Hepatocyte (in vitro differentiated cells): Measurements from ENCODE around the gene USP49. TPM values are rescaled to one million over a fixed set of nuclear protein-coding genes. Genes with fewer than 3 reads are reported as not detected.

ENCODE experiments used
- DNase-seq: peaks from one replicate; pipeline ENCODE4 v3.0.0-alpha.2; 2016; ENCODE audit warnings: low spot score
- H2AFZ ChIP-seq: fragments of 200-600 bp; sonication (generic); 2 replicates; pipeline ENCODE4 v1.6.0; 2016; ENCODE audit warnings: antibody characterized with exemption, mild to moderate bottlenecking
- H3K27ac ChIP-seq: fragments of 200-600 bp; sonication (generic); 2 replicates; pipeline ENCODE4 v1.5.1; 2016; ENCODE audit warnings: mild to moderate bottlenecking
- H3K27me3 ChIP-seq: fragments of 200-600 bp; sonication (generic); 2 replicates; pipeline ENCODE4 v1.6.1; 2016
- H3K36me3 ChIP-seq: fragments of 200-600 bp; sonication (generic); replicated peaks from 2 replicates; pipeline ENCODE4 v1.5.1; 2016; ENCODE audit warnings: low read depth; ENCODE audit not compliant: insufficient read depth
- H3K4me1 ChIP-seq: fragments of 200-600 bp; sonication (generic); 2 replicates; pipeline ENCODE4 v1.5.1; 2016; ENCODE audit warnings: mild to moderate bottlenecking, moderate library complexity; ENCODE audit not compliant: insufficient read depth
- H3K4me2 ChIP-seq: fragments of 200-600 bp; sonication (generic); 2 replicates; pipeline ENCODE4 v1.6.0; 2016
- H3K4me3 ChIP-seq: fragments of 200-600 bp; sonication (generic); 2 replicates; pipeline ENCODE4 v1.5.1; 2016; ENCODE audit warnings: mild to moderate bottlenecking
- H3K79me2 ChIP-seq: fragments of 200-600 bp; sonication (generic); 2 replicates; pipeline ENCODE4 v1.6.0; 2017; ENCODE audit warnings: mild to moderate bottlenecking
- H3K9me2 ChIP-seq: fragments of 200-600 bp; sonication (generic); replicated peaks from 2 replicates; pipeline ENCODE4 v1.6.0; 2017; ENCODE audit warnings: mild to moderate bottlenecking; ENCODE audit not compliant: insufficient read depth
- H3K9me3 ChIP-seq: fragments of 200-600 bp; sonication (generic); 2 replicates; pipeline ENCODE4 v1.5.1; 2016; ENCODE audit warnings: low read depth, mild to moderate bottlenecking
- H4K20me1 ChIP-seq: fragments of 200-600 bp; sonication (generic); 2 replicates; pipeline ENCODE4 v1.6.0; 2016; ENCODE audit warnings: mild to moderate bottlenecking; ENCODE audit not compliant: insufficient read depth, poor library complexity, severe bottlenecking
- CTCF ChIP-seq: fragments of 200-600 bp; sonication (generic); IDR thresholded peaks from 2 replicates; pipeline ENCODE4 v1.5.1; 2016; ENCODE audit warnings: antibody characterized with exemption, mild to moderate bottlenecking; ENCODE audit not compliant: poor library complexity
- EZH2 ChIP-seq: fragments of 200-600 bp; sonication (generic); IDR thresholded peaks from 2 replicates; pipeline ENCODE4 v1.6.1; 2016; ENCODE audit warnings: antibody characterized with exemption, mild to moderate bottlenecking, borderline replicate concordance
- EZH2phosphoT487 ChIP-seq: fragments of 200-600 bp; sonication (generic); IDR thresholded peaks from one replicate; pipeline ENCODE4 v1.6.1; 2018; ENCODE audit warnings: antibody characterized with exemption, mild to moderate bottlenecking, low read depth, moderate library complexity; ENCODE audit not compliant: unreplicated experiment, severe bottlenecking
- WGBS: methylation state at CpG from one replicate; pipeline ENCODE4 v1.1.6; 2016; ENCODE audit warnings: low lambda C conversion rate; ENCODE audit errors: missing lambda C conversion rate; 5-methylcytosine and 5-hydroxymethylcytosine counted together
- polyA plus RNA-seq: library from polyadenylated mRNA; unstranded; fragments of >200 nt; fragmentation: Nextera tagmentation; extraction: Ambion mirVana; gene quantifications from 2 replicates; pipeline ENCODE4 v1.2.1, GENCODE V29; 2016
- total RNA-seq: library from RNA; depleted of rRNA; stranded (reverse); fragments of >200 nt; gene quantifications from 2 replicates; pipeline ENCODE4 v1.2.3, GENCODE V29; 2014

The USP49 gene
- total and polyA plus RNA-seq, 2 experiments from 2014 or later = 1.0 to 2.4 TPM

- Histone ChIP-seq H3K9me3 (no peaks in the 10 kb centered on the region), H4K20me1 (no peaks in the 10 kb centered on the region), H3K27ac (no peak overlapping the region), H3K4me2 (no peak overlapping the region), H3K79me2 (peaks cover 25% of the 10 kb centered on the region), H3K36me3 (no peaks in the 10 kb centered on the region), H2AFZ (no peak overlapping the region), H3K4me3 (no peak overlapping the region), H3K27me3 (no peaks in the 10 kb centered on the region), H3K4me1 (peaks cover 3% of the 10 kb centered on the region), H3K9me2 (no peaks in the 10 kb centered on the region)
- no peak for DNase-seq
- TF ChIP-seq EZH2phosphoT487 = no peak
- TF ChIP-seq CTCF = no peak
- no peak for TF ChIP-seq EZH2
- 86% methylated on average over 3 of the region's 3 CpGs for WGBS
Measured at GRCh38 chr6:41789390-41789724, 105.8 kb downstream of the USP49 start.

GRCh38 chr6:41787219-41787917, 107.8 kb downstream of the USP49 start, which contains the start of gene TOMM6:
TSS of gene TOMM6 (plus strand) at chr6:41787694. CDS start at chr6:41787698, 4 bp downstream.
- peak within 1 kb of the TSS; percentile 91 for H3K4me2 ChIP-seq
- H3K27ac ChIP-seq = peak within 1 kb of the TSS; percentile 96
- no peak for TF ChIP-seq EZH2
- no peak for TF ChIP-seq EZH2phosphoT487
- TF ChIP-seq CTCF = peak; percentile 74
- peak within 1 kb of the TSS; percentile 87 for H3K4me3 ChIP-seq
- peaks cover 25% of the 10 kb centered on the region for H3K79me2 ChIP-seq
- WGBS = 1% methylated on average over 54 of the region's 55 CpGs
- H3K36me3 ChIP-seq = no peaks in the 10 kb centered on the region
- peaks cover 3% of the 10 kb centered on the region for H3K4me1 ChIP-seq
- H3K9me2 ChIP-seq = no peaks in the 10 kb centered on the region
- peak within 1 kb of the TSS; percentile 88 for H2AFZ ChIP-seq
- H4K20me1 ChIP-seq = no peaks in the 10 kb centered on the region
- no peaks in the 10 kb centered on the region for H3K9me3 ChIP-seq
- DNase-seq = peak; percentile 97
- no peaks in the 10 kb centered on the region for H3K27me3 ChIP-seq

GRCh38 chr6:41786451-41787218, 108.5 kb downstream of the USP49 start:
- DNase-seq = peak; percentile 94
- Histone ChIP-seq H3K4me3 (peak overlapping the region; percentile 87), H3K36me3 (no peaks in the 10 kb centered on the region), H3K4me2 (peak overlapping the region; percentile 91), H3K27me3 (no peaks in the 10 kb centered on the region), H3K27ac (peak overlapping the region; percentile 96), H3K79me2 (peaks cover 25% of the 10 kb centered on the region), H2AFZ (peak overlapping the region; percentile 88), H3K9me2 (no peaks in the 10 kb centered on the region), H3K9me3 (no peaks in the 10 kb centered on the region), H3K4me1 (peaks cover 6% of the 10 kb centered on the region), H4K20me1 (no peaks in the 10 kb centered on the region)
- WGBS = 1% methylated on average over 54 of the region's 58 CpGs
- TF ChIP-seq CTCF (peak; percentile 72), EZH2 (no peak)
